Stimulated activated CD8-positive, alpha-beta memory T cell treated with anti-CD3 and anti-CD28 coated beads, Interleukin-4, amount 100 ng/mL, for 48 hours (primary cell): ENCODE measurements around the gene TAF4.
"Not testable (repeated sequence)": the region's sequence is repeated elsewhere in the genome, so short reads cannot be mapped to it uniquely, and the experiment has no call there.

Experiments
- DNase-seq: peaks from one replicate; pipeline ENCODE4 v3.0.0-alpha.2; 2020

The TAF4 gene

GRCh38 chr20:62056975-62057374, 8.7 kb downstream of the TAF4 start:
- DNase-seq, result no peak

- no peak for DNase-seq
These were observed 9.3 kb downstream of the TAF4 start for GRCh38 chr20:62056377-62056776.

DNA sequence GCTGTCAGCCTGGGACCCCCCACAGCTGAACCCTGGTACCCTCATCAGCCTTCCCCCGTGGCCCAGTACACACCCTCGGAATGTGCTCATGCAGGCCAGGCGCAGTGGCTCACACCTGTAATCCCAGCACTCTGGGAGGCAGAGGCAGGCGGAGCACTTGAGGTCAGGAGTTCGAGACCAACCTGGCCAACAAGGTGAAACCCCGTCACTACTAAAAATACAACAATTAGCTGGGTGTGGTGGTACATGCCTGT, 9.9 kb downstream of the TAF4 start:
- not testable (repeated sequence) for DNase-seq

- DNase-seq, result no peak
These were observed 10.4 kb downstream of the TAF4 start for GRCh38 chr20:62055106-62055861.

- DNase-seq, result no peak
These were observed 11.2 kb downstream of the TAF4 start for GRCh38 chr20:62054451-62054953.

DNA sequence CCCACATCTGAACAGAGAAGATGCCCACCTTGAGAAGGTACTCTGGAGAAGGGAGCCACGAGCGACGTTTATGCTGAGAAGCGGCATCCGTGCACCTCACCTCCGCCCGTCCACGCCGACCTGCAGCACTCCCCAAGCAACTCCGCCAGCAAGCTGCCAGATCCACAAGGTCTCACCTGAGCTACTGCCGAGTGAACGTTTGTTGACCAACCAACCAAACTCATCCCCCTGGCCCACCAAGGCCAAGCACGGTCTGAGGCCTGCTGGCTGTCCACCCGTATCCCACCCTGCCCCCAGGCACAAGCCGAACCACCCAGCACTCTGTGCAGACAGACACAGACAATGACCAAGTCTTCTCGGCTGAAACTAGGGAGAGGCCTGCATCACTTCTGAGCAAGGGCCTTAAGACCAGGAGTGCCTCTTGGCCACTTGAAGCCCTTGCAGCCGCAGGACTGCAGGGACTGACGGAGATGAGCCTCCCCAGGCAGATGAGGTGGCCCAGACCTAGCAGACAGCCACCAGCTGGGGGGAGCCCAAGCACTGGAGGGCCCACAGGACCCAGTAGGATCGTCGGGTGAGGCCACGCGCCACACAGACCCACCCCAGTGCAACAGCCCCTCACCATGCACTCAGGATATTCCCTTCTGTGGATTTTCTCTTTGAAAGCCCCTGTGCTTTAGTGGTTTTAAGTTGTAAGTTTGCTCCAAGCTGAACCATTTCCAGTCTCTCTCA, 12.1 kb downstream of the TAF4 start:
- no peak for DNase-seq

DNA sequence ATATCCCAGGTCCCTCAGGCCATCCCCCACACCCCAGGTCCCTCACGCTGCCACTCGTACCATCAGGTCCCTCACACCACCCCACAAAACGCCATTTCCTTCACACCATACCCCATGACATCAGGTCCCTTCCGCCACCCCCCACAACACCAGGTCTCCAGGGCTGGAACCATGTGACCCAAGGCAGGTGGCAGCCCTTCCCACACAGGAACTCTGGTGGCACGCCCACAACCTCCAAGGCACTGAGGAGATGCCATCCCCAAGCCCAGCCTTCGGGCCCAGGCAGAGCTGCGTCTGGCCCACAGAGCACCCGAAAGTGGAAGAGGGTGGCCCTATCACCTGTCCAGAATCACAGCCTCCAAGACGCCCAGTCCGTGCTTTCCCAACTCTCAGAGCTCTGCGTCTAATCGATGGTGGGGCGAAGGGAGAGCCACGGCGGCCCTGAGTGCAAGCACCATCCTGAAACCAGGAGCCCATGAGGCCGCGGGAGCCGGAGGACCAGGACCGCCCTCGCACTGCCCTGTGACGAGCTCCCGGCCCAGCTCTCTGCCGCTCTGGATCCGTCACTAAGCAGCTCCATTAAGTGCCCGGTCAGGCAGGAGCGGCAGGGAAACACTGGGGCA, 12.7 kb downstream of the TAF4 start:
- no peak for DNase-seq

DNA sequence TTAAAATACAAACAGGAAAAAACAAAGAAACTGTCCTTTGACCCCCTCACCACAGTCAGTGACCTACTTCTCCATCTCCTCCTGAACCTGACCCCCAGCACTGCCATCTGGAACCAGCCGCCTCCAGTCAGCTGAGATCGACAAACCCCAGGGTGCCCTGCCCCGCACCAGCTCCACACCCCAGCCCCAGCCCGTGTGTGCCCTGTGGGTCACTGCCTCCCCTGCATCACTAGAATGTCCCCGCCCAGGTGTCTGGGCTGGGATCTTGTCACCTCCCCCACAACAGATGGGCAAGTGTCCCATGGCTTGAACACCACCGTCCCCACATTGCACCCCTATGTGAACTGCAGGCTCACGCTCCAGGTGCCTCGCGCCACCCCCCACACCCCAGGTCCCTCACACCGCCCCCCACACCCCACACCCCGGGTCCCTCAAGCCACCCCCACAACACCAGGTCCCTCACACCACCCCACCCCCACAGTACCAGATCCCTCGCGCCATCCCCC, 13.3 kb downstream of the TAF4 start:
- no peak for DNase-seq

- DNase-seq, result no peak
These were observed 14.0 kb downstream of the TAF4 start for GRCh38 chr20:62051546-62052255.

GRCh38 chr20:62051144-62051543, 14.5 kb downstream of the TAF4 start:
- no peak for DNase-seq

DNA sequence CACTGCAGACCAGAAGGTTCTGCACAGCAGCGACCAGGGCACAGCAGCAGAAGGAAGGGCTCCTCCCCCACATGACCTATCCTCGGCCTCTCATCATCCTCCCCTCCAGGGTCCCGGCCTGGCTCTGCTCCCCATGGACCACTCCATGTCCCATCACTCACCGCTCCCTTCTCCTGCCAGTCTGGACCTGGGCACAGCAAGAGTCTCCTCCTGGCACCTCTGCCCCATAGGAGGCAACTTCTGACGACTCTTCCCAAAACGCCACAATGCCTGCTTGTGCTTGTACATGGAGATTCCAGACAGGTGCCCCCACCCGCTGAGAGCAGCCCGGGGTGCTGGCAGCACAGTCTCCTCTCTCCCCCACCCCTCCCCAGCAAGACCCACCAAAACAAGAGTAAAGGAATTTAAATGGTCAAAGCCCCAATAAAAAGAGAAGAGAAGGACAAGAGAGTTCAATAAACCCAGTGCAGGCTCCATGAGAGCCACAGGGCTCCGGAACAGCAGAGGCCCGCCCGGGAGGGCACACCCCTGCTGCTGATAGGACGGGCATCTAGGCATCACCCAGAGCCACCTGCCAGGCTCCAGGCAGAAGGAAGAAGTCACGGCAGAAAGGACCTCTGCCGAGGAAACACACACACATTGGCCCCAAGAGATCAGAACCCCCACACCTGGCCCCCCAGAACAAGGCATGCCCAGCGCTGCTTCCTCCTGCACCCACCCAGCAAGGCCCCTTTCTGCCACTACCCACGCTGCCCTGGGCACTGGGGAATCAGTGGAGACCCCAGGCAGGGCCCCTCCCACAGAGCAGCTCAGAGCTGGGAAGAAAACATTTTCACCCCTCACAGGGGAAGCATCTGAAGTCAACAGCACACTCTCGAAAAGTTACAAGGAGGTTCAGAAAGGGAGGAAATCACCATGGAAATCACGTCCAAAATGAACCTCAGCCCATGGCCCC, 15.2 kb downstream of the TAF4 start:
- DNase-seq, result no peak

DNA sequence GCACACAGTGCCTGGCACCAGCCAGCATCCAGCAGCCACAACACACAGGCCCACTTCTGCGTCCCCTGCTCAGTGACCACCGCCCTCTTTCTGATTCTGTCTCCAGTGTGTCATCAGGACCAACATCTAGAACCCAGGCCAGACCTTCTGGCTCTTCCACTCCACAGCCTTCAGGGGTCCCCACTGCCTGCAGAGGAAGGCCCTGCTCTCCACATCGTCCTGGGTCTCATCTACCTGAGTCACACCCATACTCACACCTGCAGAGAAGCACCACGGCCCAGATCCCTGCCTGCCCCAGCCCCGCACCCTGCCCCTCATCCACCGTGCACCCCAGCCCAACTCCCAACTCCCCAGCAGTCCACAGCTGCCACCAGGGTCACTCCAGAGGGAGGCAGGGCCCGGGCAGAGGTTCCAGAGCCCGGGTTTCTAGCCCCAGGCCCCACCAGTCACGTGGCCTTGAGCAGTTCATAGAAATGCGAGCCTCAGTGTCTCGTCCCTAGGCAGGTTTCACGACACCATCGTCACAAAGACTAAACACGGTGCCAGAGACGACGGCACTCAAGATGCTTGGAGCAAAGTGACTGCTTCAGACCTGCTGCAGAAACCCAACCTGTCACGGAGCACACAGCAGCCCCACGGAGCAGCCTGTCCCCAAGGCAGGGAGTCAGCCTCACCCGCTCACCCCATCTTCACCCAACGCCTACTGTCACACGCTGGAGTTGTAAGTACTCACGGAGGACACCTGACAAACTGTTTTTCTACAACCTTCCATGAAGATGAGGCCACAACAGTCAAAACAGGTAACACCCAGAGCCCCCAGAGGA, 16.1 kb downstream of the TAF4 start:
- DNase-seq, result no peak

DNA sequence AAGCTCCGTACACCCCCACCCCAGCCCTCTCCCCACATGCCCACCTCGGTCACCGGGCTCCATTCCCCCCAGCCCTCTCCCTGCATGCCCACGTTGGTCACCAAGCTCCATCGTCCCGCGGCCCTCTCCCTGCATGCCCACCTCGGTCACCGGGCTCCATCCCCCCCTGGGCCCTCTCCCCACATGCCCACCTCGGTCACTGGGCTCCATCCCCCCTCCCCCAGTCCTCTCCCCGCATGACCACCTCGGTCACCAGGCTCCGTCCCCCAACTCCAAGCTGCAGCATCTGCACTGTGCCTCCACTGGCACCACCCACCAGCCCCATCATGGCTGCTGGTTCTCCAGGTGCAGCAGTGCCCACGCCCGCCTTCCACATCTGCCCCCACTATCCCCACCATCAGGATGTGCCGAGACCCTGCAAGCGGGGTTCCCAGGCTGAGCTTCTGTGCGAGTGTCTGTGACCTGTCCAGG, 16.8 kb downstream of the TAF4 start:
- no peak for DNase-seq

GRCh38 chr20:62048346-62048761, 17.3 kb downstream of the TAF4 start:
- DNase-seq, result no peak

DNA sequence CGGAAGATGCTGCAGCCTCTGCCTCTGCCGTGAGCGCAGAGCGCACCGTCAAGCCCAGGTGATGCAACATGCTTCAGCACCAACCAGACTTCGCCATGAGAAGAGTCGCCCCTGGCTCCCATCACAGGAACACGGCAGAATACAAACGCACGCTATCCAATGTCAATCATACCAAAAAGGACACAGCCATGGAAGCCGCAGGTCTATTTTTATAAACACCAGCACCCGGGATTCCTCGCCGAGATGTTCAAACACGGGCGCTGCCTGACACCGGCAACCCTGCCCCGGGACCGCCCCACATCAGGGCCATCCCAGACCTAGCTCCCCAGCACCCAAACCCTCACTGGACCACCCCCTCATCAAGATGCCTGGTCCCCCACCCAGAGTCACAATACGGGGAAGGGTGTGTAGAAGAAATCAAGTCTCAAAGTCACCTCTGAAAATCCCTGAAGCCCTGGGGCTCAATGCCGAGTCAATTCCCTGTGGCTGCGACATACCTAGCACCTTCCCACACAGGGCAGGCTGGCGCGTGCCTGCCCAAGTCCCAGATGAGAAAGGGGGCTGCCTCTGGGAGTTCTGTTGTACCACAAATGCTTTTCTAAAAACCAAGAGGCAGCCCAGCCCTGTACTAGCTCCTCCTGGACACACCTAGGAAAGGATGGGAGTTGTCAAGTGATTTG, 17.9 kb downstream of the TAF4 start:
- DNase-seq, result no peak

- no peak for DNase-seq
These were observed 19.2 kb downstream of the TAF4 start for GRCh38 chr20:62046431-62046830.

DNA sequence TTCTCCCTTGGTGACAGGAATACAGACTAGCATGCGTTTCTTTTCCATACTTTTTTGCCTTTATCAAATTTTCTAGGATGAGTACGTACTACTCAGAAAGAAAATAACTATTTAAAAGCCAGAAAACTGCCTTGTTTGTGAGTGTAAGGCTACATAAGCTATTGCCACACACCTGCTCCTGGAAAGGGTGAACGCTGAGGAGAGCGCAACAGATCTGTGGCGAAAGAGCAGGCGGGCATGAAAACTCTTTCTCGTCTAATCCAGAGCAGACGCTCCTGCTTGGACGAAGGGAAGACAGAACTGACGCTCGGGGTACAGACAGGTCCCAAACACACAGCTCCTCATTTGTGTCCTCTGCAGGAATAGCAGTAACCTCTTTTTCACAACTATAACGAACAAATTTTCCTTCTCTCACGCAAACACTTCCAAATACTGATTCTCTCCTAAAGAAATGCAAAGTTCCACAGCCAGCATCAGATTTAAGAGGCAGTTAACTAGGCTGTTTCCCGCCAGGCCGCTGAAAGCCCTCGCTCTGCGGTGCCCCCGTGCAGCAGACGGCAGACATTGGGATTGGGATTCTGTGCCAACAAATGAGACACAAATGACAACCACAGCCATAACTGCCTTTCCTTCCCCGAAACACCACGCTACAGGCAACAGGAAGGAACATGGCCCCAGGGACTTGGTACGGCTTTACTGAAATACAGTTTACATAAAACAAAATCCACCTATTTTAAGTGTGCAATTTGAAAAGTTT, 20.0 kb downstream of the TAF4 start:
- no peak for DNase-seq

DNA sequence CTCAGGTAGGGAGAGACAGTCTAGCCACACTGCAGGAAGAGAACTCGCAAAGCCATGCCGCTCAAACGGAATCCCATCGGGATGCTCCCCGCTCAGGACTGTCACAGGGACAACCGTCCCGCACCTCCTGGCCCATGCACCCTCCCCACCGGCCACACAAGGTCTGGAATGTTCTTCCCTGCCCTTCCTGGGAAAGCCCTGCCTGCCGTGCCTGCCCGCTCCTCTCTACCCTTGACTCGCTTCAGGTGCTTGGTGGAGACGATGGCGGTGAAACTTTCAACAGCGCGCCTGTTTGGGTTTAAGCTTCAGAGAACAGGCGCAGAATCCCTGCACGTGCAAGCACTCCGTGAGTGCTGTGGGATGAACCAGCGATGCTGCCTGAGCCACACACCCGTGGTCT, 20.6 kb downstream of the TAF4 start:
- no peak for DNase-seq

DNA sequence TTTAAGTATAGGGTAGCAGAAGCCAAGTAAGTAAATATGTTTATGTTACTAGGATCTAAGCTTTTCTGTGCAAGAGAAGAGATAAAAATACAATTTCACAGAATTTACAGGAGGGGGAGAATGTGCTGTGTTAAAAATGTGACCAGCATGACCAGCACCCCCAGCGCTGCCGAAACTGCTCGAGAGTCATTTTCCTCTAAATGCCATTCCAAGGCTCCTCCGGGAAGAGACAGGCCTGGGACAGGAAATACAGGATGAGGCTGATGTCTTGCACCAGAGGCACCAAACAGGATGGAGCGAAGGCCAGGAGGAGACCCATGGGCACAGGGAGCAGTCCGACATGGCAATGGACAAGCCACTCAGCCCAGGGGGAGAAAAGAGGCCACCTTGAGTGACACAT, 21.1 kb downstream of the TAF4 start:
- DNase-seq, result no peak
